ENCODE measurements around the gene ESYT2.

Gene ESYT2

GRCh38 chr7:158694650-158695049, 134.7 kb downstream of the ESYT2 start:
- Histone ChIP-seq H3K9ac (peak overlapping the region in 4 of 11 experiments; percentile 12 to 53 (median 24); a peak in 4 of 22 replicates), H3K9me3 (replicated peaks in 1 of 11) (no peaks in the 10 kb centered on the region), H4K20me1 (peaks cover 0 to 49% (median 28%) of the 10 kb centered on the region in 11 experiments; a peak in 17 of 22 replicates), H3K4me2 (no peak overlapping the region), H3K4me3 (no peak overlapping the region), H3K27ac (no peak overlapping the region), H3K36me3 (peaks cover 8 to 98% (median 89%) of the 10 kb centered on the region in 11 experiments; a peak in 21 of 22 replicates), H3K27me3 (no peaks in the 10 kb centered on the region), H3K4me1 (peaks cover 7 to 28% (median 16%) of the 10 kb centered on the region in 10 experiments; a peak in 19 of 20 replicates)
- TF ChIP-seq Cebpa-rat (IDR thresholded peaks at IDR 0.05) = no peak

GRCh38 chr7:158689488-158689887, 139.8 kb downstream of the ESYT2 start:
- H3K27me3 ChIP-seq = no peaks in the 10 kb centered on the region
- no peak overlapping the region for H3K9ac ChIP-seq
- H4K20me1 ChIP-seq = peaks cover 0 to 20% (median 13%) of the 10 kb centered on the region in 11 experiments; a peak in 12 of 22 replicates
- no peak overlapping the region for H3K4me3 ChIP-seq
- no peaks in the 10 kb centered on the region; a peak in 1 of 22 replicates for H3K9me3 ChIP-seq (replicated peaks in 1 of 11)
- TF ChIP-seq Cebpa-rat (IDR thresholded peaks at IDR 0.05) = no peak
- H3K4me1 ChIP-seq = peaks cover 0 to 3% (median 0%) of the 10 kb centered on the region in 10 experiments; a peak in 1 of 20 replicates
- H3K36me3 ChIP-seq = peaks cover 54 to 100% (median 92%) of the 10 kb centered on the region in 11 experiments
- no peak overlapping the region for H3K27ac ChIP-seq
- no peak overlapping the region for H3K4me2 ChIP-seq

- Histone ChIP-seq H3K4me2 (no peak overlapping the region), H3K27me3 (no peaks in the 10 kb centered on the region), H3K36me3 (peaks cover 70 to 100% (median 93%) of the 10 kb centered on the region in 11 experiments), H3K9ac (no peak overlapping the region), H3K9me3 (replicated peaks in 1 of 11) (no peaks in the 10 kb centered on the region; a peak in 1 of 22 replicates), H3K4me1 (no peaks in the 10 kb centered on the region), H3K4me3 (no peak overlapping the region), H4K20me1 (peaks cover 0 to 9% (median 0%) of the 10 kb centered on the region in 11 experiments; a peak in 5 of 22 replicates), H3K27ac (no peak overlapping the region)
- TF ChIP-seq Cebpa-rat (IDR thresholded peaks at IDR 0.05) = no peak
Measured at GRCh38 chr7:158687406-158687805, 141.9 kb downstream of the ESYT2 start.

- no peaks in the 10 kb centered on the region for H3K4me1 ChIP-seq
- no peak for TF ChIP-seq Cebpa-rat (IDR thresholded peaks at IDR 0.05)
- H3K9me3 ChIP-seq (replicated peaks in 1 of 11) = no peaks in the 10 kb centered on the region; a peak in 1 of 22 replicates
- H3K4me3 ChIP-seq = no peak overlapping the region
- peaks cover 72 to 100% (median 88%) of the 10 kb centered on the region in 11 experiments for H3K36me3 ChIP-seq
- H3K27me3 ChIP-seq = no peaks in the 10 kb centered on the region
- no peak overlapping the region for H3K9ac ChIP-seq
- H3K27ac ChIP-seq = no peak overlapping the region
- no peak overlapping the region for H3K4me2 ChIP-seq
- peaks cover 0 to 9% (median 0%) of the 10 kb centered on the region in 11 experiments; a peak in 5 of 22 replicates for H4K20me1 ChIP-seq
Measured at GRCh38 chr7:158685693-158686092, 143.6 kb downstream of the ESYT2 start.

GRCh38 chr7:158684329-158684728, 145.0 kb downstream of the ESYT2 start:
- H3K4me2 ChIP-seq = no peak overlapping the region

GRCh38 chr7:158683541-158683940, 145.8 kb downstream of the ESYT2 start:
- Histone ChIP-seq H3K4me2 (no peak overlapping the region), H4K20me1 (peaks cover 0 to 4% (median 0%) of the 10 kb centered on the region in 11 experiments; a peak in 5 of 22 replicates), H3K9ac (no peak overlapping the region), H3K9me3 (replicated peaks in 1 of 11) (no peaks in the 10 kb centered on the region; a peak in 1 of 22 replicates), H3K27me3 (no peaks in the 10 kb centered on the region), H3K27ac (no peak overlapping the region), H3K4me3 (no peak overlapping the region), H3K4me1 (no peaks in the 10 kb centered on the region), H3K36me3 (peaks cover 74 to 100% (median 91%) of the 10 kb centered on the region in 11 experiments)
- TF ChIP-seq Cebpa-rat (IDR thresholded peaks at IDR 0.05) = no peak

More at GRCh38 chr7:158684329-158684728, 145.0 kb downstream of the ESYT2 start:
- Histone ChIP-seq H3K27me3 (no peaks in the 10 kb centered on the region), H3K36me3 (peaks cover 74 to 100% (median 89%) of the 10 kb centered on the region in 11 experiments), H4K20me1 (peaks cover 0 to 7% (median 0%) of the 10 kb centered on the region in 11 experiments; a peak in 5 of 22 replicates), H3K9ac (no peak overlapping the region), H3K27ac (no peak overlapping the region), H3K4me1 (no peaks in the 10 kb centered on the region), H3K9me3 (replicated peaks in 1 of 11) (no peaks in the 10 kb centered on the region; a peak in 1 of 22 replicates), H3K4me3 (no peak overlapping the region)
- no peak for TF ChIP-seq Cebpa-rat (IDR thresholded peaks at IDR 0.05)

- H3K4me1 ChIP-seq = no peaks in the 10 kb centered on the region
Measured at GRCh38 chr7:158682456-158682855, 146.9 kb downstream of the ESYT2 start.

More at GRCh38 chr7:158682456-158682855, 146.9 kb downstream of the ESYT2 start:
- H3K9me3 ChIP-seq (replicated peaks in 1 of 11) = no peaks in the 10 kb centered on the region; a peak in 1 of 22 replicates
- TF ChIP-seq Cebpa-rat (IDR thresholded peaks at IDR 0.05) = no peak
- H3K4me2 ChIP-seq = no peak overlapping the region
- no peak overlapping the region for H3K9ac ChIP-seq
- H3K36me3 ChIP-seq = peaks cover 68 to 100% (median 91%) of the 10 kb centered on the region in 11 experiments
- peaks cover 0 to 4% (median 0%) of the 10 kb centered on the region in 11 experiments; a peak in 3 of 22 replicates for H4K20me1 ChIP-seq
- H3K4me3 ChIP-seq = no peak overlapping the region
- H3K27me3 ChIP-seq = no peaks in the 10 kb centered on the region
- H3K27ac ChIP-seq = no peak overlapping the region

Data from BLaER1 treated with 17β-estradiol and CSF1 and Interleukin-3, amounts not matched to agents 10 nM and 100 nM (cell line).